ENCODE results near the gene MEGF6. TPM values are rescaled to one million over a fixed set of nuclear protein-coding genes. Genes with fewer than 3 reads are reported as not detected.

Gene MEGF6
- total RNA-seq, 1 donor from 2014 or later = 0.13 TPM

- no peak for DNase-seq (ENCODE audit: low read depth)
Measured at GRCh38 chr1:3525551-3526482, 85.5 kb downstream of the MEGF6 start.

DNA sequence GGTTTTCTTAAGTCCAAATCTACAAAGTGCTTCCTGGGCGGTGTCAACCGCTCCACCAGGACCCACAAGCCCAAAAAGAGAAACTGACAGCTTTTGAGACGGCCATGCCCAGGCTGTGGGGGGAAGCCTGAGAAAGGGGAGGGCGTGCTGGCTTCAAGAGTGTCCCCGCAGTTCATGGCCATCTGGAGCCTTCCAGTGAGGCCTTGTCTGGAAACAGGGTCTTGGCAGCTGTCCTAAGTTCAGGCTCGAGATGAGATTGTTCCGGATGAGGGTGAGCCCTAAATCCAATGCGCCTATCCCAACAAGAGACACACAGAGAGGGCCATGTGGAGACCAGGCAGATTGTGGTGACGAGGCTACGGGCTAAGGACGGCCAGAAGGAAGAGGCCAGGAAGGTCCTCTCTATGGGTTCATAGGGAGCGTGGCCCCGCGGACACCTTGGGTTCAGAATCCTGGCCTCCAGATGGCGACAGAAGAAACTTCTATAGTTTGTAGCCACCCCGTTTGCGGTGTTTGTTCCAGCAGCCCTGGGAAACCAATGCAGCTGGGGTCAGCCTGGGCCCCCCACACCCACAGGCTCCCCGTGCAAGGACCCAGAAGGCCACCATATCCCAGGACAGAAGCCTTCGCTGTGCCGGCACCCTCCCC is 86.6 kb downstream of the MEGF6 start:
- no peak for DNase-seq (ENCODE audit: low read depth)

DNA sequence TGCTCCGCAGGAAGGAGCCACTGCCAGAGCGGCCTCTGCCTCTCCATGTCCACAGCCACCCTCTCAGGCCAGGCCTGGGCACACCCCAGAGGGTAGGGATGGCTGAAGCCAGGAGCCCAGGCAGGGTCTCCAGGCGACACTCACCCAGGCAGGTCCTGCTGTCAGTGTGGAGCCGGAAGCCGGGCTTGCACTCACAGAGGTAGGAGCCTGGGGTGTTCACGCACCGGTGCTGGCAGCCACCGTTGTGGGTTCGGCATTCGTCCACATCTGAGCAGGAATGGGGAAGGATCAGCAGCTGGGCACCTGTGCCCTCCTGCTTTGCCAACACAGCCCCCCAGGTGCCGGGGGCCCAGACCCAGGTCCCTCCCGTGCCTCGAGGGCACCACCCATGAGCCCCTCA is 87.3 kb downstream of the MEGF6 start:
- DNase-seq (ENCODE audit: low read depth) = no peak

DNA sequence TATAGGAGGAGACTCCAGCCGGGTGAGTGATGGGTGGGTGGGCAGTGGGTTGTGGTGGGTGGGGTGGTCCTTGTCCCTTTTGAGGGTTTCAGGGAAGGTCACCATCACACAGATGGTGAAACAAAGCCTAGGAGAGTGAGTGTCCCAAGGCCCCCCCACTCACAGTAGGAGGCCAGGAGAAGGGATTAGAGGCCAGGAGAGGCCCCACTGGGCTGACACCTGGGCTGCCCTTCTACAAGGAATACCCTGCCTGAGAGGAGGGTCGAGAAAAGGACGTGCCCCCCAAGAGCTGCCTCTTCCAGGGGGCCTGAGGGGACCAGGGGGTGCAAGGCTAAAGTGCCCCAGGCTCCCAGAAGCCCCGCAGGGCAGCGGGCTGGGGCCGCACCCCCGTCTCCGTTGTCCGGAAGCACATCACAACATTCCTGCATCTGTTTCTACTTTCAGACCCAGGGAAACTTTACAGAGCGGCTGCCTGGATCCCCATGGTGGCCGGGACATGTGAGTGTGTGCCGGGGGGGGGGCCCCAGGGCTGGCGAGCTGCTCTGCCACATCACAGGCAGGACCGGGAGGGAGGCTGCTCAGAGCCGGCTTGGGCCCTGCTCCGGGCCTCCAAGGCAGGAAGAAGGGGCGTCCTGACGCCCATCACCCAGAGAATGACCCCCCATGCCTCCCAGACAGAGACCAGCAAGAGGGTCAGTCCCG is 88.6 kb downstream of the MEGF6 start:
- DNase-seq (ENCODE audit: low read depth) = no peak

- no peak for DNase-seq (ENCODE audit: low read depth)
Measured at GRCh38 chr1:3522112-3522511, 89.2 kb downstream of the MEGF6 start.

- no peak for DNase-seq (ENCODE audit: low read depth)
Measured at GRCh38 chr1:3521426-3521825, 89.9 kb downstream of the MEGF6 start.

DNA sequence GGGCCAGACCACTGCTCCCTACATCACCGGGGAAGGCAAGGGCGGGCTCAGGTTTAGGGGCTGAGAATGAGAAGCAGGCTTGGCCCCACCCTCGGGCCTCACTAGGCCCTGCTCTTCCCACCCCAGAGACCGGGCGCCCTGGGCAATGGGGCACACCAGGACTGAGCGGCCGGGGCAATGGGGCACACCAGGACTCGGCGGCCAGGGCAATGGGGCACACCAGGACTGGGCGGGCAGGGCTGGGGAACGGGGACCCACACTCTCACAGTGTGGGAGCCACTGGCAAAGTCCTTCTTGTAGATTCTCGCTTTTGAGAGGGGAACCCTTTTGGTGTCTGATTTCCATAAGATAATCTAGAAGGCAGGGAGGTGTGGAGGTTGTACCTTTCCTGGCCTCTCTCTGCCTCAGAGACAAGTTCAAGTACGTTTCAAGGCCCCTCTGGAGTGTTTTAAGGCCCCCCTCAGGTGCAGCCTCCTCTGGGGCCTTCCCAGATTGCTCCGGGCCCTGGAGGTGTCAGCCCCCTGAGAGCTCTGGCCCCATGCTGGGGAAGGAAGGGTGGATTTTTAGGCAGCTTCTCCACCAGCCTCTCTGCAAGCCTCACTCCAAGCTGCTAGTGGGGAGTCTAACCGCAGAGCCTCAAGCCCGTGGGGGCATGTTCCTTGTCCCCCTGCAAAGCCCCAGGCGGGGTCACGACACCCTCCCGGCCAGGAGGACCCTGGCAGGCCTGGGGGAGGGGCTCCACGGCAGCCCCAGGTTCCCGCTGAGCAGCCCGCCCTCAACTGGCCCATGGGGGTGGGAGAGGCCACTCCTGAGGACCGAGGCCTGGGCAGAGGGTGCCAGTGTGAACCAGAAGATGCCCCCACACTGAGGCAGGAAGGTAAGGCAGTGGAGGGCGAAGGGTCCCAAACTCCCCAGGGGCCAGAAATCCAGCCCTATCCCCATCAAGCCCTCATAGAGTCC is 90.6 kb downstream of the MEGF6 start:
- no peak for DNase-seq (ENCODE audit: low read depth)

GRCh38 chr1:3519301-3519885 is 91.9 kb downstream of the MEGF6 start:
- DNase-seq (ENCODE audit: low read depth) = no peak

DNA sequence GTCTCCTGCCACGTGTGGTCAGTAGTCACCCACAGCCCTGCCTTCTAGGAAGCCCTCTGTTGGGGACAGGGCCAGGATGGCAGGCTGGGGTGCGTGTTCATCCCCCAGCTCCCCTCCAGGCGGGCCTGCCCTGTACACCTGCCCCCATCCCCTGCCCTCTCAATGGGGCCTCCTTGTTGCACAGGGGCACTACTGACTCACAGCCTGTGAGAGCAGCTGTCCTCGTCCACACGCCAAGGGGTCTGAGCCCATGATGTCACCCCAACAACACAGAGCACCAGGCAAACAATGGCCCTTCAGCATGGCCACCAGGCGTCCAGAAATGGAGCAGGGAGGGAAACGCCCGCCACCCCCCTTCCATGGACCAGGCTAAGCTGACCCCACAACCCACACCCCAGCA is 92.6 kb downstream of the MEGF6 start:
- DNase-seq (ENCODE audit: low read depth) = peak; percentile 54

DNA sequence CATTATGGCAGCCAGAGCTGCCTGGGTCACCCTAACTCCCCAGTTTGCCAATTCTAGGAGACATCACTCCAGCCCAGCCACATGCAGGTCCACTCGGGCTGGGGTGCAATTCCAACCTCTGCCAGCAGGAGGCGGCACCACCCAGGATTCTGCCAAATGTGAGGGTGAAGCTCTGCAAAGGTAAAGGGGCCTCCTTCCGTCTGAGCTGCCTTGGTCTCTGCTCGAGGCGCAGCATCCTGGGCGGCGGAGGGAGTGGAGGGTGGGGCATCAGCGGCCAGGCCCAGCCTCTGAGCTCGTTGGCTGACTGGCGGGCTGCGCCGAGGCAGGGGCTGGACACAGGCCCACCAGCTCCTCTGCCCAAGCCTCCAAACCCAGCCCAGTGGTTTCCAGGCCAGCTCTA is 93.1 kb downstream of the MEGF6 start:
- DNase-seq (ENCODE audit: low read depth) = no peak

GRCh38 chr1:3516911-3517675 is 94.2 kb downstream of the MEGF6 start:
- no peak for DNase-seq (ENCODE audit: low read depth)

DNA sequence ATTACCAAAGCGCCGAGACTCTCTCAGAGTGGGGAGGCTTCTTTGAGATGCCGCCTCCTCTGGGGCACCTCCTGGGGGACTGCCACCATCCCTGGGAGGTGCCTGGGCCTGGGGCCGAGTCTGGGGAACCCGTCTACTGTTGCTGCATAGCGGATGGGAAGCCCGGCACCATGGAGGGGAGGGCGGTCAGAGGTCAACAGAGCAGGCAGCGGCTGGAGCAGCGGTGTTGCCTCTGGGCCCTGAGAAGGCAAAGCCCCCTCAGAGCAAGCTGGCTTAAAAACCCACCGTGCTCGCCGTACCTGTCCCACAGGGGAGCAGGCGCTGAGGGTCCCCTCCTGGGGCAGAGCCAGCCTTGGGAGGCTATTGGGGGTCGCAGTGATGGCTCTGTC is 94.8 kb downstream of the MEGF6 start:
- DNase-seq (ENCODE audit: low read depth) = no peak

GRCh38 chr1:3515774-3516480 is 95.4 kb downstream of the MEGF6 start:
- peak; percentile 94 for DNase-seq (ENCODE audit: low read depth)

DNA sequence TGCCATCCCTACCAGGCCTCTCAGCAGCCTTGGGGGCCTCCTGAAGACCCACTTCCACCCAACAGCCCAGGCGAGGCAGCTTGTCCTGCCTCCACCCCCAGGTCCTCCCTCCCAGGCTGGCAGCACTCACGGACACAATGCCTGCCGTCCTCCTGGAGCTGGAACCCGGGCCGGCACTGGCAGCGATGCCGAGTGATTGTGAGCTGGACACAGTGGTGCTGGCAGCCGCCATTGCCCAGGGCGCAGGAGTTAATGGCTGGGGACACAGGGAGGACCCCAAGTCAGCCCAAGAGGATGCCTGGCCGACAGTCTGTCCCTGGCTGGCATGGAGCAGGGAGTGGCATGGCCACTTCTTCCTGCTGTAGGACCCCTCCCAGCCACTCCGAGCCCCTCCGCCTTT is 96.0 kb downstream of the MEGF6 start:
- no peak for DNase-seq (ENCODE audit: low read depth)

DNA sequence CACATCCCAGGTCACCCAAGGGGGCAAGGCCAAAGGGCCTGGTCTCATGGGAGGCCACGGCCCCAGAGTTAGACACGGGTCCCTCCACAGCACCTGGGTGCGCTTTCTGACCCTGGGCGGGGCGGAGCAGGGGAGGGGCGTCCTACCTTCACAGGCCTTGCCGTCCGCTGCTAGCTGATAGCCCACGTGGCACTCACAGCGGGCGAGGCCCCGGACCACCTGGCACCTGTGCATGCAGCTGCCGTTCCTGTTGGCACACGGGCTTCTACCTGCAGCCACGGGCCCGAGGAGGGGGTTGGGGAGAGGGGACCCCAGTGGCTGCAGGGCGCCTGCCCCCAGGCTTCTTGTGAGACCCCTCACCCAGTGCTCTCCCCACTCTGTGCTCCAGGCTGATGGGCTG is 96.9 kb downstream of the MEGF6 start:
- no peak for DNase-seq (ENCODE audit: low read depth)

GRCh38 chr1:3511856-3512255 is 99.5 kb downstream of the MEGF6 start:
- DNase-seq (ENCODE audit: low read depth) = no peak

DNA sequence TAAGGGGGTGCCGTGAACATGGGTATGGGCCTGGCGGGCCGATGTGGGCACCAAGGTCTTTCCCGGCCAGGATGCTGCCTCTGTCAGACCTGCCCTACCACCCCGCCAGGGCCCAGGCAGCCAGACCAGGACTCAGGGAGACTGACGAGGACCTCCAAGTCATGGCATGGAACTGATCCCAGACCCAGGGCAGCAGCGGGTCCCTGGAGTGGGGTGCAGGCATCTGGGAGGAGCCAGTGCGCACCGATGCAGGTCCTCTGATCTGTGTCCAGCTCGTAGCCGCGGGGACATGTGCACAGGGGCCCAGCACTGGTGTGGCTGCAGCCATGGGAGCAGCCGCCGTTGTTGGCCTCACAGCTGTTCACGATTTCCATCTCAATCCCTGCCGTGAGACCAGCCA is 100.0 kb downstream of the MEGF6 start:
- DNase-seq (ENCODE audit: low read depth) = no peak

- no peak for DNase-seq (ENCODE audit: low read depth)
Measured at GRCh38 chr1:3510956-3511250, 100.4 kb downstream of the MEGF6 start.
